Transverse colon (tissue), 4 donors: Measurements from ENCODE around the gene GALNT18. TPM values are rescaled to one million over a fixed set of nuclear protein-coding genes. Genes with fewer than 3 reads are reported as not detected.

Experiments used
- DNase-seq: peaks from one replicate; pipeline ENCODE4 v3.0.0-alpha.2; 2019
- H3K27ac ChIP-seq, 4 donors: fragments of 200-600 bp; sonication (generic); 2 replicates each; pipeline ENCODE4 v1.5.1; 2016 to 2018; ENCODE audit warnings: inconsistent platforms in 4 of 4
- H3K27me3 ChIP-seq: fragments of 200-600 bp; sonication (generic); 2 replicates; pipeline ENCODE4 v1.5.1; 2017; ENCODE audit warnings: inconsistent platforms
- H3K36me3 ChIP-seq, 4 donors: fragments of 200-600 bp; sonication (generic); 2 replicates each; pipeline ENCODE4 v1.5.1; 2017 to 2019; ENCODE audit warnings: inconsistent platforms in 4 of 4
- H3K4me1 ChIP-seq, 4 donors: fragments of 200-600 bp; sonication (generic); 2 replicates each; pipeline ENCODE4 v1.5.1; 2017 to 2020; ENCODE audit warnings: inconsistent platforms in 4 of 4
- H3K4me3 ChIP-seq, 4 donors: fragments of 200-600 bp; sonication (generic); 1 replicate in 1 of 4; 2 replicates in 3 of 4; pipeline versions ENCODE4 v1.5.1 to v1.6.1; 2017 to 2019; ENCODE audit warnings: inconsistent platforms in 4 of 4
- H3K9me3 ChIP-seq, 2 donors: fragments of 200-600 bp; sonication (generic); 2 replicates each; pipeline ENCODE4 v1.5.1; 2017 to 2019; ENCODE audit warnings: inconsistent platforms in 2 of 2
- EP300 ChIP-seq: sonication (generic); formaldehyde crosslinking; IDR thresholded peaks from one replicate; pipeline ENCODE4 v1.6.1; 2017; ENCODE audit warnings: antibody characterized with exemption, low read depth
- POLR2A ChIP-seq: fragments of 450-650 bp; IDR thresholded peaks from one replicate; pipeline ENCODE4 v1.6.1; 2016; ENCODE audit warnings: antibody characterized with exemption, mild to moderate bottlenecking, moderate library complexity
- POLR2AphosphoS5 ChIP-seq, 3 donors: sonication (generic); formaldehyde crosslinking; IDR thresholded peaks; one replicate each; pipeline ENCODE4 v1.6.1; 2016; ENCODE audit warnings: antibody characterized with exemption in 3 of 3
- WGBS, 2 donors: methylation state at CpG; one replicate each; pipeline ENCODE4 v1.1.5; 2018; ENCODE audit warnings: low coverage in 1 of 2; 5-methylcytosine and 5-hydroxymethylcytosine counted together
- in situ Hi-C, 4 donors: fragments of 200-750 bp; cut with MboI; loops; one replicate each; pipeline versions ENCODE4 v1.15.0 to v1.15.1; 2017; ENCODE audit warnings: low sequenced_read_pairs in 3 of 4, low pct_ligation_motif_present in 1 of 4, low pct_unique_long_range_greater_than_20kb in 1 of 4
- intact Hi-C: fragments of 100-400 bp; cut with DNase I; formaldehyde crosslinking; loops from one replicate; pipeline ENCODE4 v1.15.1; 2023; ENCODE audit warnings: low total_unique reads
- total RNA-seq, 4 donors: library from RNA; depleted of rRNA; stranded (reverse); fragments of >200 nt; gene quantifications; one replicate each; pipeline ENCODE4 v1.1.0, GENCODE V29; 2016
- TF ChIP-seq, protein P1 (sequence below), 5 experiments: fragments of 200-600 bp in 3 of 5; fragments of 450-650 bp in 2 of 5; sonication (generic) in 3 of 5; IDR thresholded peaks; 1 replicate in 2 of 5; 2 replicates in 3 of 5; pipeline ENCODE4 v1.5.1; 2016 to 2017; ENCODE audit warnings: antibody characterized with exemption in 5 of 5, inconsistent platforms in 3 of 5, mild to moderate bottlenecking in 2 of 5, moderate library complexity in 1 of 5

Gene GALNT18
- total RNA-seq, 4 donors from 2014 or later: 5.6 to 22.1 (median 8.4) TPM

- no peak for TF ChIP-seq EP300
- TF ChIP-seq, protein P1, sequence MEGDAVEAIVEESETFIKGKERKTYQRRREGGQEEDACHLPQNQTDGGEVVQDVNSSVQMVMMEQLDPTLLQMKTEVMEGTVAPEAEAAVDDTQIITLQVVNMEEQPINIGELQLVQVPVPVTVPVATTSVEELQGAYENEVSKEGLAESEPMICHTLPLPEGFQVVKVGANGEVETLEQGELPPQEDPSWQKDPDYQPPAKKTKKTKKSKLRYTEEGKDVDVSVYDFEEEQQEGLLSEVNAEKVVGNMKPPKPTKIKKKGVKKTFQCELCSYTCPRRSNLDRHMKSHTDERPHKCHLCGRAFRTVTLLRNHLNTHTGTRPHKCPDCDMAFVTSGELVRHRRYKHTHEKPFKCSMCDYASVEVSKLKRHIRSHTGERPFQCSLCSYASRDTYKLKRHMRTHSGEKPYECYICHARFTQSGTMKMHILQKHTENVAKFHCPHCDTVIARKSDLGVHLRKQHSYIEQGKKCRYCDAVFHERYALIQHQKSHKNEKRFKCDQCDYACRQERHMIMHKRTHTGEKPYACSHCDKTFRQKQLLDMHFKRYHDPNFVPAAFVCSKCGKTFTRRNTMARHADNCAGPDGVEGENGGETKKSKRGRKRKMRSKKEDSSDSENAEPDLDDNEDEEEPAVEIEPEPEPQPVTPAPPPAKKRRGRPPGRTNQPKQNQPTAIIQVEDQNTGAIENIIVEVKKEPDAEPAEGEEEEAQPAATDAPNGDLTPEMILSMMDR (IDR thresholded peaks at IDR 0.05): peak in 3 of 5 experiments; percentile 8 to 10 (median 9)
- Histone ChIP-seq H3K27ac (no peak overlapping the region), H3K27me3 (no peaks in the 10 kb centered on the region), H3K4me3 (no peak overlapping the region), H3K4me1 (peaks cover 0 to 23% (median 6%) of the 10 kb centered on the region in 4 donors), H3K9me3 (no peaks in the 10 kb centered on the region), H3K36me3 (no peaks in the 10 kb centered on the region)
- intact Hi-C loops (no loop called here), in situ Hi-C loops (no loop called here)
- WGBS, 2 donors: 89% methylated on average over 9 of the region's 9 CpGs; no CpG with 5 or more reads in 1 of the 2 donors
- DNase-seq: no peak
Measured at GRCh38 chr11:11400635-11401232, 221.1 kb downstream of the GALNT18 start.

- WGBS, 2 donors: 91 to 100% methylated on average over 2 to 3 of the region's 3 CpGs
- no peak overlapping the region for H3K27ac ChIP-seq
- TF ChIP-seq EP300: no peak
- TF ChIP-seq POLR2A: no peak
- TF ChIP-seq, protein P1 (IDR thresholded peaks at IDR 0.05): no peak
- TF ChIP-seq POLR2AphosphoS5 (IDR thresholded peaks at IDR 0.05): no peak
- H3K36me3 ChIP-seq: no peaks in the 10 kb centered on the region
- no peak overlapping the region for H3K4me3 ChIP-seq
- intact Hi-C loops: no loop called here
- H3K4me1 ChIP-seq: peaks cover 0 to 25% (median 6%) of the 10 kb centered on the region in 4 donors
- DNase-seq: no peak
- H3K27me3 ChIP-seq: no peaks in the 10 kb centered on the region
- H3K9me3 ChIP-seq: no peaks in the 10 kb centered on the region
- in situ Hi-C loops: no loop called here
Measured at GRCh38 chr11:11400121-11400520, 221.7 kb downstream of the GALNT18 start.

GRCh38 chr11:11397781-11398180, 224.0 kb downstream of the GALNT18 start:
- in situ Hi-C loops: no loop called here
- Histone ChIP-seq H3K27ac (no peak overlapping the region), H3K36me3 (no peaks in the 10 kb centered on the region), H3K27me3 (no peaks in the 10 kb centered on the region), H3K4me1 (peaks cover 0 to 19% (median 3%) of the 10 kb centered on the region in 4 donors), H3K4me3 (no peak overlapping the region), H3K9me3 (no peaks in the 10 kb centered on the region)
- 86 to 89% methylated on average over 3 of the region's 3 CpGs for WGBS, 2 donors
- TF ChIP-seq POLR2AphosphoS5 (IDR thresholded peaks at IDR 0.05) (no peak), POLR2A (no peak), EP300 (no peak)
- TF ChIP-seq, protein P1 (IDR thresholded peaks at IDR 0.05): no peak
- intact Hi-C loops: no loop called here
- no peak for DNase-seq

DNA sequence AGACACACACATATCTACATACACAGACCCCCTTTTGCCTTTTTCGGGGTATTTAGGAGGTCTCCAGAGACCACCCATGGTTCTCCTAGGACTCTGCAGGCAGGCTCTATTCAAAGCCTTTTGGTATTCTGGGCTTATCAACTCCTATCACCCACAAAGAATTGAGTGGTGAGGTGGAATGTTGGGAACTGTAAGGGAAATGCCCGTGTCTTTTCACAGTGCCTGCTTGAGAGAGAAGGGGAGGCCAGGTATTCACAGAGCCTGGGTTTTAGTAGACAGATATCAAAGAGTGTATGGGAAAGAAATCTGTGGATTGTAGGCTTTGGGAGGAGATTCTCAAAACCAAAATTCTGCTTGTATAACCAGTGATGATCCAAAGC, 224.8 kb downstream of the GALNT18 start:
- H3K27me3 ChIP-seq: no peaks in the 10 kb centered on the region
- H3K4me3 ChIP-seq: no peak overlapping the region
- peaks cover 1 to 19% (median 6%) of the 10 kb centered on the region in 4 donors for H3K4me1 ChIP-seq
- H3K27ac ChIP-seq: peak overlapping the region; percentile 34 to 50 (median 42)
- no peaks in the 10 kb centered on the region for H3K36me3 ChIP-seq
- H3K9me3 ChIP-seq: no peaks in the 10 kb centered on the region
- 63% methylated on average over 2 of the region's 2 CpGs; no CpG with 5 or more reads in 1 of the 2 donors for WGBS, 2 donors
- TF ChIP-seq POLR2A (no peak), EP300 (no peak), POLR2AphosphoS5 (IDR thresholded peaks at IDR 0.05) (no peak)
- TF ChIP-seq, protein P1 (IDR thresholded peaks at IDR 0.05): no peak
- in situ Hi-C loops (no loop called here), intact Hi-C loops (no loop called here)
- DNase-seq: no peak
